GM21447 (cell line): ENCODE results near the gene MRM2.

Experiments used
- ATAC-seq: cut with Tn5 transposase; IDR thresholded peaks from one replicate; pipeline ENCODE4 v1.9.1; 2021; ENCODE audit not compliant: unreplicated experiment

Gene MRM2

DNA sequence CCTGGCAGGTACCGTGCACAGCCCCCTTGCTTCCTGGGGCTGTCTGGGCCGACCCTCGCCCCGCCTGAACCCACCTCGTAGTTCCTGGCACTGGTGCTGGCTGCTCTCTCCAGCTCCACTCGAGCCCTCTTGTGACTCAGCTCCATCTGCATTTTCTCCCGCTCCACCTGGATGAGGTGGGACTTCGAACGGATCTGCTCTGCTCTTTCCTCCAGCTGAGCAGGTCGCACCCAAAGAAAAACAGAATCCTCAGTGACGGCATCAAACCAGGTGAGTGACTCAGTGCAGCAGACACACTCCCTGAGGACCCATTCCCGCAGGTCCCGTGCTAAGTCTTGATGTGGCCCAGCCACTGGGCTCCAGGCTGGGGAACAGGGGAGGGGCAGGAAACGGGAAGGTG, 16.7 kb downstream of the MRM2 start:
- no peak for ATAC-seq

DNA sequence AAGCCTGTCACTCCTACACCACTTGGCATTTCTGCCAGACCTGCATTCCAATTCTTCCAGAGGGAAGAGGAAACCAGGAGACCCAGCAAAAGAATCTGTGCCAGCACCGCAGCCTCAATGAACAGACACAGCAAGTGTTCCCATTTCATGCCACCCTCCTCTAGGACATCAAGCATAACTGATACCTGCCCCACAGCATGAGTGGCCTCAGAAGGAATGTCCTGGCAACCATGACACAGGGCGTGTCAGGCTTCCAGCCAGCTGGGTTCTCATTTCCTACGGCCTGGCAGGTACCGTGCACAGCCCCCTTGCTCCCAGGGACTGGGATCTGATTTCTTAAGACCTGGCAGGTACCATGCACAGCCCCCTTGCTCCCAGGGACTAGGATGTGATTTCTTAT, 17.1 kb downstream of the MRM2 start:
- no peak for ATAC-seq

DNA sequence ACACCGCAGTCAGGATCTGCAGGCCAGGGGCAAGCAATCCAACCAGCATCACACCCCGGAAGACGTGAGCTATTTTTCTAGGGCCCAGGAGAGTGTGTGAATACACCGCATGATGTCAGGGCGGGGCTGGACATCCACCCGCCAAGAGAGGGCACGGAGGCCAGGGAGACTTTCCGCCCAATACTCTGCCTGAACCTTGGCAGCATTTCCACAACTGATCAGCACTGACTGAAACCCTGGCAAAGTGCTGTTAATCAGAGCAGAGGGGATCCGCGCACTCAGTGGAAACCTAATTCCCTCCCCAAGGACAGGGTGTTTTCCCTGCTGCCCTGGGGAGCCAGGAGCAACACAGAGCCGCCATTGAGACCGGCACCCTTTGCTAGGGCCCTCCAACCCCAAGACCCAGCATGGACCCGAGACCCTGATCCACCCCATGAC, 17.5 kb downstream of the MRM2 start:
- no peak for ATAC-seq

DNA sequence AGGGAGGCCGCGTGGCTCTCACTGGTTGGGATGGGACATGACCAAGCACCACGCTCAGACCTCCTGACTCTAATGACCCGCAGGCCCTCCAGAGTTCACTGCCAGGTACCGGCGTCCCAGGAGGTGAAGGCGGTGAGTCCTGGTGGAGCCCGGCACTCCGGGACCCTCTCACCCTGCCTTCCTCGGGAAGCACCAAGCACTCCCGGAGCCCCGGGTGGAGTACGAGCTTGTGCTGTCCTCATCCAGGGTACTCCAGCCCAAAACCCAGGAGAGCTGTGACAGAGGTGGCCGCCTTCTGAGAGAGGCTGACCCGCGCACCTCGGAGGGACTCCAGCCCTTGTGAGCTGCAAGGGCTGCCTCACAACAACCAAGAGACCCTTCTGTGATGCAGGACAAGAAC, 18.7 kb downstream of the MRM2 start:
- ATAC-seq, result no peak

DNA sequence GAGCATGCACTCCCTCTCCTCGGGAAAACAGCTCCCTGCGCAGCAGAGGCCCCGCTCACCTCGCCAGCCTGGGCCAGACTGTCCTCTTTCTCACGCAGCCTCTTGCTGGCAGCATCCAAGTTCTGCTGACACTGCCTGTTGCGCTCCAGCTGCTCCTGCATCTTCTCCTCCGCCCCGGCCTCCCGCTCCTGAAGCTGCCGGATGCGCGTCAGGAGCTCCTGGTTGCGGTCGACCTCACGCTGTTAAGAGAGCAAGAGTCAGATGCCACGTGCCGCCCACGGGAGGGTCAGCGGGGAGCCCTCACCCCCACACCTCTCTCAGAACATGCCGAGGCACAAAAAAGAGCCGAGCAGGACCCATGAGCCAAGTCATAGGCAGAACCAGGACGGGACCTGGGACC, 19.5 kb downstream of the MRM2 start:
- no peak for ATAC-seq

DNA sequence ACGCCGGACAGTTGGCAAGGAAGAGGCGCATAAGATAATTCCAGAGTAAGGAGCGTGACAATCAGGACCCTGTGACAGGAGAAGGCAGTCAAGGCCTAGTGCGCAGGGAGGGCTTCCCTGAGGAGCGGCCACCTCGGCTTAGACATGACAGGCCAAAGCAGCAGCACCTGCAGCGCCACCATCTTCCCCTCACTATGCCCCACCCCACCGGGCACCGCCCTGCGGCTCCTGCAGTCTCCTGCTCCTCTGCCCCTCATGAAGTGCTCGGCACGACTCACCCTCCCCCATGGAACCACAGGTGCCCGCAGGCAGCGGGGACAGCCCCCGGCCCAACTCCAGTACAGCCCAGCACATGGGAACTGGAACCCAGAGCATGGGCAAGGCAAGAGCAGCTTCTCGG, 21.1 kb downstream of the MRM2 start:
- no peak for ATAC-seq

DNA sequence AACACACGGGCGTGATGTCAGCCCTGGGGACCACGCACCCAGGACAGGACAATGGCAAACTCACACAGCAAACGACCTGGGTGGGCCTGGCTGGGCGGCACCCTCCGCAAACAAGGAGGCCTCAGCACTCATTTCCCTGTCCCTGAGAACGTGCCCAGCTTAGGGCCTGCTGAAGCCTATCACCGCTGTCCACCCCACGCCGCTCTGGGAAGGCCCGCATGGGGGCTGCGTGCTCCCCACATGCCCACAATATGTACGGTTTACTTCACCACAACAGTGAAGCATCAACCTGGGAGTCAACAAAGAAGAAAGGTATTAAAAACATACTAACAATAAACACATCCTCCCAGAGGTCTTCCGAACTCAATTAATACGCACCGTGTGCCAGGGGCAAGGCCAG, 21.5 kb downstream of the MRM2 start:
- ATAC-seq, result no peak

DNA sequence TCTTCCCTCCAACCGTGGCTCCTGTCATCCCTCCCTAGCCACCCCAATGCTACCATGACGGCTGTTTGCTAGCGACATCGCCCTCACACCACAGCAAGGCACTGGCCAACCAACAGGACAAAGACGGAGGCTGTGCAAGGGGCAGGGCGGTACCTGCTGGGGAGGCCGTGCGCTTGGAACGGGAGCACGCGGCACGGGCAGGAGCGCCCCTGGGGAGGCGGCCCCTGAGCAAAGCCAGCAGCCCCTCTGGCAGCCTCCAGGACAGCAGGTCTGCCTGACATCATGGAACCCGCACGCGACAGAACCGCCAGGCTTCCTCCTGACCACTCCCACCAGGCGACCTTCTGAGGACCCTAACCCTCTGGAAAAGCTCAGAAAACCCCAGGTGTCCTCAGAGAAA, 22.0 kb downstream of the MRM2 start:
- ATAC-seq, result no peak

DNA sequence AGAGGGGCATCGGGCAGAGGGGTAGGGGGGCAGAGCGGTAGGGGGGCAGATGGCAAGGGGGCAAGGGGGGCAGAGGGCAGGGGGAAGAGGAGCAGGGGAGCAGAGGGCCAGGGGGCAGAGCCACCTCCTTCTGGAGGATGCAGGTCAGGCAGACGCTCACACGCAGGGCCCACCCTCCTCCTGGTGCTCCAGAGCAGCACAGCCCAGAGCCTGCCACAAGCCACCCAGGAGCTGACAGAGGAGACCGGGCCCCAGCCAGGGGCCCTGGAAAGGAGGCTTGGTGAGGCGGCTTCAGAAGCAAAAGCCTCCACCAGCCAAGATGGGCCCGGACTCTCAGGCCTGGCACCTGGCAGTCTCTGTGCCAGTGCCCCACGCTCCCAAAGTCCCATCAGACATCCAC, 22.4 kb downstream of the MRM2 start:
- no peak for ATAC-seq

DNA sequence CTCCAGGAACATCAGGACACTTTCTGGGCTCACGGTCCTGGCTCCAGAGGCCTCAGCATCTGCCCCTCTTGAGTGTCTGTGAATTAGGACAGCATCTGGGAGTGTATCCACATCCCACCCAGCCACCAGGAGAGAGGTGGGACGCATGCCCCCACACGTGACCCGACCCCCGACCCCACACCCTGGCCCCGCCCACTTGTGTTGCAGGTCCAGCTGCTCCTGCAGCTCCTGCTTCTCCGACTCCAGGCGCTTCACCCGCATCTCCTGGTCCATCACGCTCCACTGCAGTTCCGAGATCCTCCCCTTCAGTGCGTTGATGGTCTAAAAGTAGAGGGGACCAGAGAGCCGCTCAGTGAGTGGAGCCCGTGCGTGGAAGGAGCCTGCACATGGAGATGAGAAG, 22.9 kb downstream of the MRM2 start:
- ATAC-seq, result no peak

DNA sequence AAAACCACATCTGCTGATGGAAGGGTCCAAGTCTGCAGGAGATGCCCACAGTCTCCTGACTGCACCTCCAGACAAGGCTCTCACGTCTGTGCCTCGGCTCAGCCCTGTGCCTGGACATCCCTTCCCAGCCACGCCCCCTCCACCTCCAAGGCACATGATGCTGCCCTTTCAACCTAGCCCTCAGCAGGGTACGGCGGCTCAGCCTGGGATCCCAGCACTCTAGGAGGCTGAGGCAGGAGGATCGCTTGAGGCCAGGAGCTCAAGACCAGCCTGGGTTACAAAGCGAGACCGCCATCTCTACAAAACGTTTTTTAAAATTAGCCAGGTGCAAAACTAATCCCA, 23.6 kb downstream of the MRM2 start:
- no peak for ATAC-seq

DNA sequence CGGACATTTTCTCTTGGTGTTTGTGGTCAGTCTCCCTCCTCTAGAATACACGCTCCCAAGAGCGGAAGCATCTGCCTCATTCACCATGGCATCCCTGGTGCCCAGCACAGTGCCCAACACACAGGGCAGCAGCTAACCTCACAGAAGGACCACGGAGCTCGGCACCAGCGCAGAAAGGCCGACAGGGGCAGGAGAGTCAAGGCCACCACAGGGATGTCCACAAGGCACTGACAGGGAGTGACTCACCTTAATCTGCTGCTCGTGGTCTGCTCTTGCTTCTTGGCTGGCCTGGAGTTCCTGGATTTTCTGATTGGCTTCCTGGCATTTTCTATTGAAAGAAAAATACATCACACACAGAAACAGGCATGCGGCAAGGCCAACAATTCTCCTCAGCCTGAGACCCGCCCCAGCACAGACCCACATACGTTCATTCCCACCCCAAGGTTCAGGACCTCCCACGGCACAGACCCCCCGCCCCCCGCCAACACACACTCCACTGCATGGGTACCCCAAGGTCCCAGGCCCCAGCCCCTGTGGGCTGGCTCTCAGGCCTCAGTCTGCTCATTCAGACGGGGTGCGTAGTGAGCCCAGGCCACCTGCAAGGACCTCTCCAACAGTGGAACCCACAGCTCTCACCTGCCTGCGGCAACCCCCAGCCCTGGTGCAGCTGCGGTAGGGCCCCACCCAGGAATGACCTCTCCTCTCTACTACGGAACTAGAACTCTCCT, 24.1 kb downstream of the MRM2 start:
- ATAC-seq, result no peak

DNA sequence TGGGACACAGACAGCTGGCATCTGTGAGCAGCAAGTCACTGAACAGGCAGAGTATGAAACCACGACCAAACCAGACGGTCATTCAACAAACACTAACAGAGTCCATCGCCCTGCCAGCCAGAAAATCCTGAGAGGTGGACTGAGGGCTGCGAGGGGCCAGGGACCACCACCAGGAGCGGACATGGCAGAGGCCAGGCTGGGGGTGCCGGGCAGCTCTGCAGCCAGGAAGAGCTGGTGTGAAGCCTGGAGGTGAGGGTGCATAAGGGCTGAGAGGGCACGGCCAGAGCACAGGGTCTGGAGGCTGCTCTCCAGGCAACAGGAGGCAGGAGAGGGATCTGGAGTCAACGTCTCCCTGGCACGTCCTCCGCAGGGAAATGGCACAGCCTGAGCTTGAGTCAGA, 24.8 kb downstream of the MRM2 start:
- no peak for ATAC-seq

DNA sequence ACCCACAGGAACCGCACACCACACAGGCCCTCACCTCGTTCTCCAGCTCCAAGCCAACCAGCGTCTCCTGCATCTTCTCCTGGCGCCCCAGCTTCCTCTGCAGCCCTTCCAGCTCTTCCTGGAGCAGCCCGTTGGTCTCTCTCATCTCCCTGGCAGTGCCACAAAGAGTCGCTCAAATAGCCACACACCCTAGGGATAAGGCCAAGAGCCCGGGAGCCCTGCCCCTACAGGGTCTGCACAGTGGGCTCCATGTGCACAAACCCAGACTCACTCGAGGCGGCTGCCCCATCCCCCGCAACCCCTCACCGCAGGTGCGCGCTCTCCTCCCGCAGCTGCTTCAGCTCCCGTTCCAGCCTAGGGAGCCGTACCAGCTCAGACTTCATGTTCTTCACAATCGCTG, 26.2 kb downstream of the MRM2 start:
- ATAC-seq, result no peak

DNA sequence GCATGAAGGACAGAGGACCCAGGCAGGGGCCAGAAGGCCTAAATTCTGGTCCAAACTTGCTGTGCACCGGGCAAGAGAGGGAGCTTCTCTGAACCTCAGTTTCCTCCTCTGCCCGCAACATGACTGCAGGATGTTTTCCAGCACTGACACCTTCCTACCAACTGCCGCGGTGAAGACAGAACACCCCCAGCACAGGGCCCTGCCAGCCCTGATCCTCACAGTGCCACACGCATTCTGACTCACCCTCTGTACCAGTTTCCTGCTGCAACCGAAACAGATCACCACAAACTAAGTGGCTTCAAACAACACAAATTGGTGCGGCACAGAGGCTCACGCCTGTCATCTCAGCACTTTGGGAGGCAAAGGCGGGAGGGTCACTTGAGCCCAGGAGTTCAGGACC, 27.4 kb downstream of the MRM2 start:
- ATAC-seq, result no peak

DNA sequence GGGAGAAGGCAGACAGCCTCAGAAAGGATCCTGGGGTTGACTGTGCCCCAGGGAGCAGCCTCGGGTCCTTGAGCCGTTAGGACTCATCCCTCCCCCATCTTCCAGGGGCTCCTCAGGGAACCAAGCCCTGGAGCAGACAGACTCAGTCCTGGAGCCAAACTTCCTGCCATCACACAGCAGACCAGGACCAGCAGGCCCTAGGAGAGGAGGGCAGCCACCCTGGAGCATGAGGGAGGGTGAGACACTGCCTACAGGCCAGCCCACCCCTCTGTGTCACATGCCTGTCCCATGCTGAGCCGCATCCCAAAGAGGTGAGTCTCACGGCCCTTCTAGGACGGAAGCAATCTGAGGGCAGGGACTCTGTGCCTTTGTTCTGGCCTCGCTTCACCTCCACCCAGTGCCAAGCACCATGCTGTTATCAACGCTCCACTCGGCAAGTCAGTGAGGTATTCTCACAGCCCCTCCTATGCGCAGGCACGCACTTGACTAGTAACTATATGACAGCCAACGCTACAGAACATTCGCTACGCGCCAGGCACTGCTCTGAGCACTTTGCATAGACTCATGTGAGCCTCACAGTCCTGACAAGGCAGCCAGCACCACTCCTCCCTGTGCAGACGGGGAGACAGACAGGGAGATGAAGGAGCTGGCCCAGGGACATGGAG, 28.3 kb downstream of the MRM2 start:
- no peak for ATAC-seq

DNA sequence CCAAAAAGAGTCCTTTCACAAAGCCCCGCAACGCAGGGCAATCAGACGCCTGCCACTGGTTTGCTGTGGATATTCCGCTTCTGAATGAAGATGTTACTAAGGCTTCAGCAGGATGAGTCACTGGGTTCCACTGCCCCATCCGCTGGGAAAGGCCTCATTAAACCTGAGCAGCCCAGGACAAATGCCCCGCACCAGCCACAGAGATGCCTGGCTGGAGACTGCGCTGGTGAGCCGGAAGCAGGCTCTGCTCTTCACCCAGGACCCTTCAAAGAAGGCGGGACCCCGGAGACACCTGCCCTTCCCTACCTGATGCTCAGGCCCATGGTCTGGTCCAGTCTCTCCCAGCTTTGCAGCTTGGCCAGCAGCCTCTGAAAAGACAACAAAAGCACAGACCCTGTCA, 29.1 kb downstream of the MRM2 start:
- ATAC-seq, result no peak

DNA sequence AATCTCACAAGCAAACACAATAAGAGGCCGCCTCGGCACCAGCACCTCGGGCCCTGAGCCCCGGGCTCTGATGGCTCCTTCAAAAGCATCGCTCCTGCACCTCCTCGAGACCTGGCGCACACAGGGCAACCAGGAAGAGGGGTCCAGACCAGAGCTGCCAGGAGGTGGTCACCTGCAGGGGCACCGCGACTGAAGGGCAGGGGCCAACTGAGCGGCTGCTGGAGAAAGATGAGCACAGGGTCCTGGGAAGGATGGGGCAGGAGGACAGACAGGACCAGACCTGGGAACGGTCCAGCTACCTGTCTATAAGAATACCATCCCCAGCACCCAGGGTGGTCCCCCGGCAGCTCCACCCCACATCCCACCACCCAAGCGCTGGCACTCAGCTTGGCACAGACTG, 30.1 kb downstream of the MRM2 start:
- no peak for ATAC-seq

DNA sequence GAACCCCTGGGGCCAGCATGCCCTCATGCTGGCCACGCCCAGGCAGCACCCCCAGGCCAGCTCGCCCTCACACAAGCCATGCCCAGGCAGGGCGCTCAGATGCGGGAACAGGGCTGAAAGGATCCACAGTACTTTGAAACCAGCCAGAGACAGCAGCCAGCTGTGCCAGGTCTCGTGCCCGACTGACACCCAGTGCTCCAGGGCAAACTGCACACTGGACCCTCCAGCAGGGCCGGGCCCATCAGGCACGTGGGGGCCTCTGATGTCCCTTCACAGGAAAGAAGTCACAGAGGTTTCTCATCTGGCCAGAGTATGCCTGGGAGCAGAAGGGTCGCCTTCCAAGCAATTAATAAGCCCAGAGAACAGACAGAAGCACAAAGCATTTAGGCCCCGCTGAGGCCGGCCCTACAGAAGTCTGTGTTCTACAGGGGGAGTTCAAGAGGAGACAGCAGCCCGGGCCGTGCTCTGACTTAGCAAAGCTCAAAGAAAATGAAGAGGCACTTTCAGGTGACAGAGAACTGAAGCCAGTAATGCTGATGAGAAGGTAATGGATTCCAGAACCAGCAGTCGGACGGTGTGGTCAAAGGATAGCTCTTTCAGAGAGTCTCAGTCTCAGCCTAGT, 30.6 kb downstream of the MRM2 start:
- ATAC-seq, result no peak

DNA sequence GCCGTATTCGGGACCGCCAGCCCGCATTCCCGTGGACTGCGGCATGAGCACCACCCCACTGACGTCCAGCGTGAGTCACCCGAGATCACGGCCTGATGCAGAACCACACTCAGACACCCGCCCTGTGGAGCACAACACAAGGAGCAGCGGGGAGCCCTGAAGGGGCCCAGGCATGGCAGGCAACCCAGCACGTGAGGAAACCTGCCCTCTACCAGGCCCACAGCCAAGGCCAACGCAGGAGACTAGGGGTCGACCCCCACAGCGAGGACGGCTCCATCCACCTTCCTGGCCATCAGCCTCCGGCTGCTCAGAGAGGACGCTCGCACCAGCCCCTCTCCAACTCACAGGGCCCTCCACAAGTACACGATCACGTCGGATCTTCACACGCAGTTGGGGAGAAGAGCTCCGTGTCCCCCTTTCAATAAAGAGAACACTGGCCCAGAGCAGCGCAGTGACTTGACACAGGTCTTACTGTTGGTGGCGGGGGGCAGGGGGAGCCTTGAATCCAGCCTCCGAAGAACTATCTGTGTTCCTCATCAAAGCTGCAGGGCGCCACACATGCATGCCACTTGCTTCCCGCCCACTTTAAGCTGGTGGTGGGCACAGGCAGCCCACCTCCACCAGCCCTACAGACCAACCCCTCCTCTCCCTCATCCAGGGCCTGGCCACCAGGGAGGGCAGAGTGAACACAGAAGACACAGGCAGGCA, 31.3 kb downstream of the MRM2 start:
- no peak for ATAC-seq

DNA sequence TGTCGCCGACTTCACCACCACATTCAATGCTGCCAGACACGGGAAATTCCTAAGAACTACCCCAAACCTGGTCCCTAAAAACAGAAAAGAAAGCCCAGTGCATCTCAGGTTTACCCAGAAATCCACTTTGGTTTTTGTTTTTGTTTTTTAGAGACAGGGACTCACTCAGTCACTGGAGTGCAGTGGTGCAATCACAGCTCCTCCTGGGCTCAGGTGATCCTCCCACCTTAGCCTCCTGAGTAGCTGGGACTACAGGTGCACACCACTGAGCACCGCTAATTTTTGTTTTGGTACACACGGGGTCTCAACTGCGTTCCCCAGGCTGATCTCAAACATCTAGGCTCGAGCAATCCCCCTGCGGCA, 32.1 kb downstream of the MRM2 start:
- no peak for ATAC-seq
